ENCODE data around the gene UBAC2. TPM values are rescaled to one million over a fixed set of nuclear protein-coding genes. Genes with fewer than 3 reads are reported as not detected.

UBAC2 gene
- total and polyA plus RNA-seq, 2 of the 4 experiments (the other 2 are of a cell fraction), result 20.8 to 36.3 TPM

DNA sequence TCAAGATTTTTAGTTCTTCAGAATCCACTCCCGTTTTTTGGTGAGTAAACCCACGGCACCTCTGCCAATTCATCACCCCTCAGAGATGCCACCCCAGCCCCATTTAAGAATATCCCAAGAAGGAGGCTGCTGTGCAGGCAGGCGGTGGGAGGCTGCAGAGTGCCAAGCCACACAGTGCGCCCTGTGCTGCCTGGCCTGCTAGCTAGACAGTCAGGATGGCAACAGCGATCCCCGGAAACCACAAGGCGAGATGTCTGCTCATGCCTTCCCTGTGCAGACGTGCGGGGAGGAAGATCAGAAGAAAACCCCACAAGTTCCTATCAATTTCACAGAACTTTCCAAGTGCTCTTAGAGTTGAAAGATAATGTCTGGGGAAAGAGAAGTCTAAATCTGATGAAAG is 171.3 kb downstream of the UBAC2 start:
- no peaks in the 10 kb centered on the region for H3K4me1 ChIP-seq (ENCODE audit: control insufficient read depth, insufficient read depth, low read length)
- H3K9me3 ChIP-seq (ENCODE audit: control insufficient read depth, insufficient read depth, low read length), result no peaks in the 10 kb centered on the region
- no CpG with 5 or more reads among the region's 9 CpGs for WGBS, 2 experiments (ENCODE audit: extremely low coverage in 2 of 2, insufficient read length in 1 of 2)
- H2BK120ac ChIP-seq (ENCODE audit: low read depth, low read length), result no peak overlapping the region
- intact Hi-C loops (cut with micrococcal nuclease), result no loop called here
- no peaks in the 10 kb centered on the region for H4K20me1 ChIP-seq (ENCODE audit: insufficient read depth, low read length)
- in situ Hi-C loops (cut with MboI; ENCODE audit: low sequenced_read_pairs), result no loop called here
- H3K23ac ChIP-seq (ENCODE audit: low read depth, low read length), result no peak overlapping the region
- no peak overlapping the region for H2AK9ac ChIP-seq (replicated peaks; ENCODE audit: low read depth, low read length, poor library complexity)
- no peak overlapping the region for H2BK20ac ChIP-seq (ENCODE audit: low read depth, low read length)
- no peak for TF ChIP-seq RAD21 (IDR thresholded peaks at IDR 0.05; ENCODE audit: low read length)
- no peak for TF ChIP-seq FOS (IDR thresholded peaks at IDR 0.05; ENCODE audit: low read depth, low read length)
- TF ChIP-seq SMC3 (IDR thresholded peaks at IDR 0.05; ENCODE audit: low read depth, low read length), result no peak
- TF ChIP-seq MAFK (IDR thresholded peaks at IDR 0.05; ENCODE audit: low read depth, low read length), result no peak
- no peak for TF ChIP-seq RFX5 (IDR thresholded peaks at IDR 0.05; ENCODE audit: low read depth, low read length)
- no peak for TF ChIP-seq POLR2A (IDR thresholded peaks at IDR 0.05; ENCODE audit: low read depth, low read length)
- TF ChIP-seq CHD1 (IDR thresholded peaks at IDR 0.05; ENCODE audit: low read depth, low read length), result no peak
- TF ChIP-seq BHLHE40 (IDR thresholded peaks at IDR 0.05; ENCODE audit: low read depth, low read length), result no peak
- TF ChIP-seq NFE2L2 (IDR thresholded peaks at IDR 0.05; ENCODE audit: low read depth, low read length), result no peak
- no peak for TF ChIP-seq CEBPB (IDR thresholded peaks at IDR 0.05; ENCODE audit: low read depth, low read length)
- TF ChIP-seq, protein P1, sequence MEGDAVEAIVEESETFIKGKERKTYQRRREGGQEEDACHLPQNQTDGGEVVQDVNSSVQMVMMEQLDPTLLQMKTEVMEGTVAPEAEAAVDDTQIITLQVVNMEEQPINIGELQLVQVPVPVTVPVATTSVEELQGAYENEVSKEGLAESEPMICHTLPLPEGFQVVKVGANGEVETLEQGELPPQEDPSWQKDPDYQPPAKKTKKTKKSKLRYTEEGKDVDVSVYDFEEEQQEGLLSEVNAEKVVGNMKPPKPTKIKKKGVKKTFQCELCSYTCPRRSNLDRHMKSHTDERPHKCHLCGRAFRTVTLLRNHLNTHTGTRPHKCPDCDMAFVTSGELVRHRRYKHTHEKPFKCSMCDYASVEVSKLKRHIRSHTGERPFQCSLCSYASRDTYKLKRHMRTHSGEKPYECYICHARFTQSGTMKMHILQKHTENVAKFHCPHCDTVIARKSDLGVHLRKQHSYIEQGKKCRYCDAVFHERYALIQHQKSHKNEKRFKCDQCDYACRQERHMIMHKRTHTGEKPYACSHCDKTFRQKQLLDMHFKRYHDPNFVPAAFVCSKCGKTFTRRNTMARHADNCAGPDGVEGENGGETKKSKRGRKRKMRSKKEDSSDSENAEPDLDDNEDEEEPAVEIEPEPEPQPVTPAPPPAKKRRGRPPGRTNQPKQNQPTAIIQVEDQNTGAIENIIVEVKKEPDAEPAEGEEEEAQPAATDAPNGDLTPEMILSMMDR (conservative IDR thresholded peaks at IDR 0.05; ENCODE audit: low read depth, low read length), result no peak
- H4K91ac ChIP-seq (ENCODE audit: insufficient read depth, low read depth, low read length), result no peak overlapping the region
- H2BK5ac ChIP-seq (ENCODE audit: low read depth, low read length, poor library complexity, severe bottlenecking), result no peak overlapping the region
- H3K27ac ChIP-seq (ENCODE audit: insufficient read depth, low read length), result no peak overlapping the region
- dilution Hi-C loops (cut with HindIII; ENCODE audit: low sequenced_read_pairs, unreplicated experiment), result no loop called here
- POLR2A ChIA-PET (ENCODE audit: unreplicated experiment), result no interaction called here
- H2AK5ac ChIP-seq (ENCODE audit: low read depth, low read length), result no peak overlapping the region
- no peak overlapping the region for H2AFZ ChIP-seq (replicated peaks; ENCODE audit: low read length, poor library complexity)
- no peaks in the 10 kb centered on the region for H3K79me1 ChIP-seq (ENCODE audit: low read depth in 1 of 2, low read length in 2 of 2)
- no peak overlapping the region for H3K14ac ChIP-seq (replicated peaks; ENCODE audit: low read depth, low read length)
- H3K4me3 ChIP-seq (ENCODE audit: insufficient read depth, low read depth, low read length), result no peak overlapping the region
- DNase-seq (no peak), ATAC-seq (ENCODE audit: low read depth) (no peak)
- no peaks in the 10 kb centered on the region for H3K27me3 ChIP-seq (ENCODE audit: control insufficient read depth, insufficient read depth, low read length)
- no peak overlapping the region for H3K4ac ChIP-seq (ENCODE audit: low read depth, low read length)
- H3K9me1 ChIP-seq (ENCODE audit: insufficient read depth, low read length), result peaks cover 3% of the 10 kb centered on the region; the same call in 1 of the 2 replicates
- no peak overlapping the region for H2BK15ac ChIP-seq (ENCODE audit: low read depth, low read length)
- no peak overlapping the region for H3K9ac ChIP-seq (ENCODE audit: low read depth, low read length)
- H4K5ac ChIP-seq (ENCODE audit: low read depth, low read length), result no peak overlapping the region
- no TSS peak for BruUV-seq (replicated peaks)
- H3K18ac ChIP-seq (ENCODE audit: low read depth, low read length), result no peak overlapping the region
- H4K8ac ChIP-seq (ENCODE audit: low read depth in 2 of 2, low read length in 2 of 2), result no peak overlapping the region
- H3K56ac ChIP-seq (ENCODE audit: extremely low read depth, insufficient read depth, low read length), result no peak overlapping the region
- H3K36me3 ChIP-seq (ENCODE audit: control insufficient read depth, insufficient read depth, low read length), result peaks cover 5% of the 10 kb centered on the region; the same call in 1 of the 2 replicates
- H3K4me2 ChIP-seq (ENCODE audit: low read depth, low read length), result no peak overlapping the region
- CTCF ChIA-PET, result no interaction called here

All from IMR-90 (cell line).